AML-193 (cell line): ENCODE measurements around the gene IL4I1.

ENCODE experiments used
- DNase-seq, 2 experiments: peaks; one replicate each; lab custom pipeline; 2025; lab: John Stamatoyannopoulos, UW

IL4I1 gene

DNA sequence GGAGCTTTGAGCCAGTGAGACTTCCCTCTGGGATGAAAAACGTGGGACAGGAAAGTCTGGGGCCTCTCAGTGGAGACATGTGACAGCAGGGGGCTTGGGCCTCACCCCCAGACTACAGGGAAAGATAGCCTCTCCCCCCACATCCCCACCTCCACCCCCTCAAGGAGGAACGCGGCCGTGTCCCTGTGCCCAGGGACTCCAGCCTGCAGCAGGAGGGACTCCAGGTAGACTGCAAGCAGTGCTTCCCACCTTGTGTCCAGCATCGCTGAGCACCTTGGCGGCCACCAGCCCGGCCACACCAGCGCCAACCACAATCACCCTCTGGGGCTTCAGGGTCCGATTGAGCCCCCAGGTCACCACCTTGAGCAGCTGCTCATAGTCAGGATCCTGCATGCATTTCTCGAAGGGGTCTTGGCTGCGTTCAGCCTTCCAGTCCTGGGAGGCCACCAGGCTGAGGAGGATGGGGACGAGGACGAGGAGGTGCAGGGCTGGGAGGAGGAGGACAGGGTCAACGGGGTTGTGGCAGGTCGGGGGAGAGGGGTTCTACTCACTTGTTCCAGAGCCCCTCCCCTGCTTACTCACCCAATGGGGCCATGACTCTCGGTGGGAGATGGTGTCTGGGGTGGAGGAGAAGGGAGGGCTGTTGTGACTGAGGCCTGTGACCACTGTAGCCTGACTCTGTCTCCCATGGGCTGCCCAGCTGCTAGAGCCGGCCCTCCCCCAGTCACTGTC, 955 bp downstream of the IL4I1 start:
- DNase-seq, result no peak

DNA sequence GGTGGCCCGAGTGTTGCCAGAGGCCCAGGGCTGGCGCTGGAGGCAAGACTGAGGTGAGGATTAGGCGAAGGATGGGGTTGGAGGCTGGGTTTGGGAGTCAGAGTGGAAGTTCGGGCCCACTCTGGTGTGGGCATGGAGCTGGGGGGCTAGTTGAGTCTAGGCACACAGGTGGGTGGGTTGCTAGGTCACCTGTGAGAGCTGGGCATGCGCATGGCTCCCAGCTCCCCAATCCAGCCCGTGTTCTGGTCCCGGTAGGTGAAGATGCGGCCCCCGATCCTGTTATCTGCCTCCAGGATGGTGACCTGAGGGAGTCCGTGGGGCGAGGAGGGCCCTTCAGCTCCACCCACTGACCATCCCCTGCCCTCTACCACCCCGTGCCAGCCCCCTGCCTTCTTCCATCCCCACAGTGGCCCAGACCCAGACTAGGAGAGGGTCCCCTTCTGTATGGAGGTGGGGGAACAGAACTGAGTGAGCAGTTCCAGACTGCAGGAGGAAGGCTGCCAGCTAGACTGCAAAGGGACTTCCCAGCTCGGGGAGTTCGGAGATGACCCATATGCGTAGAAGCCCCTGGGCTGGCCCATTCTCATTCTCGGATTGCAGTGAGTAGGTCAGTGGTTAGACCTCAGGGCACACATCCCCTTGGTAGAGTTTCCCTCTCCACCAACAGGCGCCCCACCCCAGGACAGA, 1.7 kb downstream of the IL4I1 start:
- no peak for DNase-seq

GRCh38 chr19:49894011-49894664, 2.5 kb downstream of the IL4I1 start:
- no peak for DNase-seq

DNA sequence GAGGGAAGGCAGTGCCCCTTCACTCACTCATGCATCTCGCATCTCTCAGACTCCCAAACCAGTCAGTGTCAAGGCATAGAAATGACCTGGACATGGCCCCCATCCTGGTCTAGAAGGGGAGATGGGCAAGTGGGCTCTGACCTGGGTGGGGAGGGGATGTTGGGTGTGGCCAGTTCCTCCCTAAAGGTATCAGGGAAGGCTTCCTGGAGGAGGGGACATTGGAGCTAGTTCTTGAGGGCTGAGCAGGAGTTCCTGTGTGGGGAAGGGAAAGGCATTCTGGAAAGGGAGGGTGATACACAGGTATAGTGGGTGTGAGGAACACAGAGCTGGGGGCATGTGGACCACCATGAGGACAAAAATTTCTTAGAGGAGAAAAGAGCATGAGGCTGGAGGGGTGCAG, 4.0 kb downstream of the IL4I1 start:
- DNase-seq, result no peak

GRCh38 chr19:49891393-49891792, 5.3 kb downstream of the IL4I1 start:
- DNase-seq, result no peak

GRCh38 chr19:49890349-49891311, 6.1 kb downstream of the IL4I1 start:
- no peak for DNase-seq

GRCh38 chr19:49889687-49890348, 6.9 kb downstream of the IL4I1 start:
- DNase-seq, result no peak

DNA sequence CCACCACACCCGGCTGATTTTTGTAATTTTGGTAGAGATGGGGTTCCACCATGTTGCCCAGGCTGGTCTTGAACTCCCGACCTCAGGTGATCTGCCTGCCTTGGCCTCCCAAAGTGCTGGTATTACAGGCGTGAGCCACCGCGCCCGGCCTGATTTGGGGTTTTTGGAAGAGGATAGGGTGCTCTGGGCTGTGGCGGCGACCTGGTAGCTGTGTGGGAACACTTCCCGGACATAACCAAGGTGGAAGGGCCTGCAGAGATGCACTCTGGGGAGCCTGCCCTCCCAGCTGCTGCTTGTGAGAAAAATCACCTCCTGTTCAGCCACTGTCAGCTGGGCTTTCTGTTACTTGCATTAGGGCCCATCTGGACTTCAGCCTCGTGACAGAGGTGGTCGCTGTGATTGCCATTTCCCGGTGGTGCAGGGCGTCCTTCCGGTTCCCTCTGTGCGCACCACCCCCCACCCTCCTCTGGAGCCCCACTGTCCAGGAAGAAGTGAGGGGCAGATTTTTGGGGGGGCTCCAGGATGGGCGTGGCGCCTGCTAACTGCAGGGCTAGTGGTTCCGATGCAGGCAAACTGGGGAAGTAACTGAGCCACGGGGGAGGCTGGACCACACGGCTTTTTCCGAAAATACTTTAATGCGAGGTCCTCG, 7.5 kb downstream of the IL4I1 start:
- no peak for DNase-seq

DNA sequence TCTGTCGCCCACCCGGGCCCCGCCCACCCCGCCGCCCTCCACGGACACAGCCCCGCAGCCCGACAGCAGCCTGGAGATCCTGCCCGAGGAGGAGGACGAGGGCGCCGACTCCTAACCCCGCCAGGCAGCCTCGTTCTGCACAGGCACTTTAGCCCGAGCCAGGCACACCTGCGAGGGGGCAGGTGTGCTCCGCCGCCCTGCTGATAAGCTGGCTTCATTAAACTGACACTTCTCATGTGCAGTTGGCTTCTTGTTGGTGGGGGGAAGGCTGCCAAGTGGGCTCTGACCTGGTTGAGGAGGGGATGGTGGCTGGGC, 8.2 kb downstream of the IL4I1 start:
- no peak for DNase-seq

DNA sequence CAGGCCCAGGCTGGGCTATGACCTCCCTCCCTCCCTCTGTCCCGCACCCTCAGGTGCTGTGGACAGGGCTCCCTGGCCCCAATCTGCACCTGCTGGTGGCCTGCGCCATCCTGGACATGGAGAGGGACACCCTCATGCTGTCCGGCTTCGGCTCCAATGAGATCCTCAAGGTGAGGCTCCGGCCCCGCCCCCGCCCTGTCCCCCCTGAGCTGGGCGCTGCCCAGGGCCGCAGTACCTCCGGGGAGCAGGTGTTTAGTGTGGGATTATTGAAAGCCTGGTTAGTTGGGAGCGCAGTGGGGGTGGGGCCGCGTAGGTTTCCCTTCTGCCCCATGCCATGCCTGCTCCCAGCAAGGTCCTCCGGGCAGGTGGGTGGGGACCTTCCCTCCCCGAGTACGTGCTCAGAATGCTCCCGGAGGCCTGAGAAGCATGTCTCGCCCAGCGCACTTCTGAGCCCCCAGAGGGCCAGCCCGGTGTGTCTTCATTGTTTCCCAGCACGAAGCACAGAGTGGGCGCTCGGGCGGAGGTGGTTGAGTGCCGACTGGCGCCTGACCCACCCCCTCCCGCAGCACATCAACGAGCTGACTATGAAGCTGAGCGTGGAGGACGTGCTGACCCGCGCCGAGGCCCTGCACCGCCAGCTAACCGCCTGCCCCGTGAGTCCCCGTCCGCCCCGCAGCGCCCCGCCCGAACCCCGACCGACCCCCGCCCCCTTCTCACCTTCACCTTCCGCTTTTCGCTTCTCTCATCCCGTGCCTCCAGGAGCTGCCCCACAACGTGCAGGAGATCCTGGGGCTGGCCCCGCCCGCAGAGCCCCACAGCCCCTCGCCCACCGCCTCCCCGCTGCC, 8.8 kb downstream of the IL4I1 start:
- no peak for DNase-seq

DNA sequence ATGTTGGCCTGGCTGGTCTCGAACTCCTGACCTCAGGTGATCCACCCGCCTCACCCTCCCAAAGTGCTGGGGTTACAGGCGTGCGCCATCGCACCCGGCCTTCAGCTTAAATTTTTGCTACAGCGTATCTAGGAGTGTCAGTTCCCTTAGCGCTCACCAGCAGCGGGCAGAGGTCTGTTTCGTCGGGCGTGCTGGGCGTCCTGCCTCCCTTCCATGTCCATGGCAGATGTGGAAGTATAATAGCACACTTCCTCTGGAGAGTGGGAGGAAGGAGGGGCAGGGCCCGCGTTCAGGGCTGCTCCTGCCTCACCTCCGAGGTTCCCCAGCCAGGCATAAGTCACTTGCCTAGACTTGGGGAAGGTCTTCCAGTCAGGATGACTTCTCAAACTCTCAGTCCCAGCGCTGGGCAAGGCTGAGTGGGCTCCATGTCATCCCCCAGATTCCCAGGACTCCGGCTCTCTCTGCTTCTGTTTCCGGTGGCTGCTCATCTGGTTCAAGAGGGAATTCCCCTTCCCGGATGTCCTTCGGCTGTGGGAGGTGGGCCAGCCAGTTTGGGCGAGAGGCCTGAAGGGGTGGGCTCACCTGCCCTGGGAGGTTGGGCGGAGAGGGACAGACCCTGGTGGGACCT, 9.5 kb downstream of the IL4I1 start:
- no peak for DNase-seq

GRCh38 chr19:49884760-49885159, 11.9 kb downstream of the IL4I1 start:
- no peak for DNase-seq

DNA sequence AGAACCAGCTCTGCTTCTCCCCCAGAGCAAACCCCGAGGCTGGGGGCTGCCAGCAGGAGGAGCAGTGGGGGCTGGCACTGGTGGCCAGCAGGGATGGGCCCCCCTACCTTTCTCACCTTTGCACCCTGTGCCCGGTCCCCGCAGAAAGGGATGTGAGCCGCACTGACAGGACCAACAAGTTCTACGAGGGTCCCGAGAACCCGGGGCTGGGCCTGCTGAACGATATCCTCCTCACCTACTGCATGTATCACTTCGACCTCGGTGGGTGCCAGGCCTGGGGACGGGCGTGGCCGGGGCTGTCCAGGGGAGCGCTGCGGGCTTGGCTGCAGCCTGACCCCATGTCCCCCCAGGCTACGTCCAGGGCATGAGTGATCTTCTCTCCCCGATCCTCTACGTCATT, 12.6 kb downstream of the IL4I1 start:
- no peak for DNase-seq

GRCh38 chr19:49883094-49883493, 13.6 kb downstream of the IL4I1 start:
- no peak for DNase-seq

DNA sequence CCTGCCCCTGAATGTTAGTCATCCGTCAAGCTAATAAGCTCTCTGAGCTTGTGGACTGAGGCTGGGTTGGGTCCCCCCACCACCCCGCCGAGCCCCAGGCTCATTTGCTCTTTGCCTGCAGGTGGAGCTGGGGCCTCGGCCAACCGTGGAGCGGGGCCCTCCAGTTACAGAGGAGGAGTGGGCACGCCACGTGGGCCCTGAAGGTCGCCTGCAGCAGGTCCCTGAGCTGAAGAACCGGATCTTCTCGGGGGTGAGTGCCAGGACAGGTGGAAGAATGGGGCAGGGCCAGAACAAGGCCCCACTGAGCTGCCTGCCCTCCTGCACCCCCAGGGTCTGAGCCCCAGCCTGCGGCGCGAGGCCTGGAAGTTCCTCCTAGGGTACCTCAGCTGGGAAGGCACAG, 14.0 kb downstream of the IL4I1 start:
- no peak for DNase-seq

DNA sequence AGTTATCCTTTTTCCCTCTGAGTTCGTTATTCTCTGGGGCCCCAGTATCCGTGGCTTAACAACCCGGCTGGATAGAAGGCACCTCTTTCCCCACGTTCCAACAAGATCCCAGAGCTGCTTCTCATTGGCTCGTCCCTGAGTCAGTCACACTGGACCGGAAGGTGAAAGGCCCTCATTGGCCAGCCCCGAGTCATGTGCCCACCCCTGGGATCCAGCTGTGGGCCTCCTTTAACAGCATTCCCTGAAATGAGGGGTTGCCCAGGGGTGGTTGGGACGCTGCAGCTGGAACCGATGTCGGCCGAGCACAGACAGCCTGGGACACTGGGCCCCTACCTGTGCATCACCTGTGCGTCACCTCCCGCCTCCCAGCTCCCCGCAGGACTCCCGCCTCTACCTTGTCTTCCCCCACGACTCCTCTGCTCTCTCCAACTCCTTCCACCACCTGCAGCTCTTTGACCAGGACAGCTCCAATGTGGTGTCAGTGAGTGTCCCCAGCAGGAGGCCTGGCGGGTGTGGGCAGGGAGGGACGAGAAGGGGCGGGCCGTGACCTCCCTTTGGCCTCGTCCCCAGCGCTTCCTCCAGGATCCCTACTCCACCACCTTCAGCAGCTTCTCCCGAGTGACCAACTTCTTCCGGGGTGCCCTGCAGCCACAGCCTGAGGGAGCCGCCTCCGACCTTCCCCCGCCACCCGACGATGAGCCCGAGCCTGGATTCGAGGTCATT, 14.9 kb downstream of the IL4I1 start:
- no peak for DNase-seq

DNA sequence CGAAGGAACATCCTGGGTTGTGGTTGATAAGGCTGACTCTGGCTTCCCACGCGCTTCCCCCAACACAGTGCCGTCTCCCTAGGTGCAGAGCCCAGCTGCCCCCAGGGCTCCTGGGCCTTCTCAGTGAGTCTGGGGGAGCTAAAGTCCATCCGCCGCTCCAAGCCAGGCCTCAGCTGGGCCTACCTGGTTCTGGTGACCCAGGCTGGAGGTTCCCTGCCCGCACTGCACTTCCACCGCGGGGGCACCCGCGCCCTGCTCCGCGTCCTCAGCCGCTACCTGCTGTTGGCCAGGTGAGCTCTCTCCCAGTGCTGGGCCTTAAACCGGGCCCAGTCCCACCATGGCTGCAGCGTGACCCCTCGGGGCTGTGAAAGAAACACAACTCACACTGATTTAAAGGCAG, 15.5 kb downstream of the IL4I1 start:
- DNase-seq, result no peak

DNA sequence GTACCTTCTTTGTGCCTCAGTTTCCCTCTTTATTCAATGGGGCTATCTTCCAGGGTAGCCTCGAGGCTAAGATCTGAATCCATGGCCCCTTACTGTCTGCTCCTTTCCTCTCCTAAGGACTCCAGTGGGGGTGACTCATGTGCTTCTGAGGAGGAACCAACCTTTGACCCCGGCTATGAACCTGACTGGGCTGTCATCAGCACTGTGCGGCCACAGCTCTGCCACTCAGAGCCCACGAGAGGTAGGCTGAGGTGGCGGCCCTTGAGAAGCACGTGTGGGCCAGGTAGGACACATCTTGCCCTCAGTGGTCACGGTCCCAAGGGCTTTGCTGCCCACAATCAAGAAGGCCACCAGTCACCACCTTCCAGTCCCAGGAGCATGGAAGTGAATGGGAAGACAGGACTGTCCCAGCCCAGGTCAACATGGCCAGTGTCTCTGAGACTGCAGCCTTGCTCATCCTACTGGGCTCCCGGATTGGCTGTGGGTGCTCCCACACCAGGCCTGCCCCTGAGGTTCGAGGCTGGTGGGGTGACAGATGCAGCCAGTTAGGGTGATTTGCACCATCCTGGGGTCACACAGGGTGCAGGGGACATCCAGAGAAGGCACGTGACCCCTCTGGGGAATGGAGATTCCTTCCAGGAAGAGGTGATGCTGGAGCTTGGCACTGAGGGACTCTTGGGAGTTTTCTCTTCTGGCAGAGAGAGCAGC, 16.4 kb downstream of the IL4I1 start:
- no peak for DNase-seq
